GM21360 (cell line): ENCODE data around the gene TEX38.
"Not testable (repeated sequence)": the region's sequence is repeated elsewhere in the genome, so short reads cannot be mapped to it uniquely, and the experiment has no call there.

Experiments
- ATAC-seq: cut with Tn5 transposase; IDR thresholded peaks from one replicate; pipeline ENCODE4 v1.9.1; 2021; ENCODE audit warnings: mild to moderate bottlenecking, moderate library complexity; ENCODE audit not compliant: unreplicated experiment

The TEX38 gene

DNA sequence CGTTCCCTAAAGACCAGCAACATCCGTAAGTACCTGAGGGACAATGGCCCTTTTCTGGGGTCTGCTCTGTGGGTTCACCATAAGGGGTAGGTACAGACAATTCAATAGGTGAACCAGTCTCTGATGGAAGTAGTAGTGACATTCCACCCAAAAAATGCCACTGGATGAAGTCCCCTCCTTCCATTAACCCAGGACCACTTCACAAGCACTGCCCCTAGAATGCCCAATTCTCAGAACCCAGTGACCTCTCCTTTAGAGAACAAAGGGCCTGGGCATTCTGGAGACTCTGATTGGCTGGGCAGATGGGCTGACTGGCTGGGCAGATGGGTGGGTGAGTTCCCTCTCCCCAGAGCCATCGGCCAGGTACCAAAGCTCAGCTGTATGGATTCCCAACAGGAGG is at the start of gene TEX38:
Gene TEX38, plus strand, starts transcription at position 301 of the 400 bp plus-strand sequence. Its CDS starts 81 bp downstream, at position 382.
- no peak for ATAC-seq

GRCh38 chr1:46621930-46622329 is 49.7 kb upstream of the TEX38 start:
- ATAC-seq = no peak

- no peak for ATAC-seq
These were observed 49.3 kb upstream of the TEX38 start for GRCh38 chr1:46622344-46622743.

DNA sequence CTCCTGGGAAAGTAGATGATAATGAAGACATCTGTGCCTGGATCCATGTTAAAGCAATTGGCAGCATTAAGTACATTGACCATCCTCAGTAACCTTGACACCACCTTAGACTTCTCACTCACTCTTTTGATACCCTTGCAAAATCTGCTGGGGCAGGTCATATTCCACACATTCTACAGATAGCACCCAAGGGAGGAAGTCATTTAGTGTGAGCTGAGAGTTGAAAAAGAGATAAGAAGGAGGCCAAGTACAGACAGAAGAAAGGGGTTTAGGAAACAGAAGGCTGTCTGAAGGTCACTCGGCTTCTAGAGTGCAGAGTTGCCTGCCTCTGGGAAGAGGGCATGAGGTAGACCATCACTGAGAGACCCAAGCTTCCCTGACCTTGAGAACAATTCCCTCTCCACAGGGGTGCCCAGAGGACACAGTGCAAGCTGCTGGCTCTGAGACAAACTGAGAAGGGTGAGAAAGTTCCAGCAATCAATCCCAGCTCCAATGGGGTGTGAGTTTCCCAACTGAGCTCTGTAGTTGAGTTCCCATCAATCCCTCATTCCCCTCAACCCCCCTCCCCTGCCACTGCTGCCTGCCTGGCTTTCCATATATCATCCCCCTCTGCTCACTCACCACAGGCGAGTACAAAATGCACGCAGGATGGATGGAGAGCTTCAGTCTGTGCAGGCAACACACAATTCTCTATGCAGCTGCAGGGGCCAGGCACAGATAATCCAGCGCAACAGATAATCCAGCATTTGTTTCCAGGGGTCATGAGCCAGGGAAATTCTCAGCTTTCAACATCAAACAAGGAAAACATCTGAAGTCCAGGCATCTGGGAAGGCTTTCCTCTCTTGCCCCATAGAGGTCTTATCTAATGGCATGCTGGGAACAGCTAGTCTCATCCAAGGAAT is 47.7 kb upstream of the TEX38 start:
- ATAC-seq = no peak

DNA sequence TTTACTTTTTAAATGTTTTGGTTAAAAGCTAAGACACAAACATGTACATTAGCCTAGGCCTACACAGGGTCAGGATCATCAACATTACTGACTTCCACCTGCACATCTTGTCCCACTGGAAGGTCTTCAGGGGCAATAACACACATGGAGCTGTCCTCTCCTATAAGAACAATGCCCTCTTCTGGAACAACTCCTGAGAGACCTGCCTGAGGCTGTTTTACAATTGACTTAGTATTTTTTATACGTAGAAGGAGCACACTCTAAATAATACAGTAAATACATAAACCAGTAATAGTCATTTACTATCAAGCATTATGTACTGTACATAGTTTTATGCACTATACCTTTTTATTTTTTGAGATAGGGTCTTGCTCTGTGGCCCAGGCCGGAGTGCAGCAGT is 40.9 kb upstream of the TEX38 start:
- ATAC-seq = no peak

- ATAC-seq = no peak
These were observed 36.4 kb upstream of the TEX38 start for GRCh38 chr1:46635205-46635604.

- ATAC-seq = no peak
These were observed 34.1 kb upstream of the TEX38 start for GRCh38 chr1:46637444-46638083.

DNA sequence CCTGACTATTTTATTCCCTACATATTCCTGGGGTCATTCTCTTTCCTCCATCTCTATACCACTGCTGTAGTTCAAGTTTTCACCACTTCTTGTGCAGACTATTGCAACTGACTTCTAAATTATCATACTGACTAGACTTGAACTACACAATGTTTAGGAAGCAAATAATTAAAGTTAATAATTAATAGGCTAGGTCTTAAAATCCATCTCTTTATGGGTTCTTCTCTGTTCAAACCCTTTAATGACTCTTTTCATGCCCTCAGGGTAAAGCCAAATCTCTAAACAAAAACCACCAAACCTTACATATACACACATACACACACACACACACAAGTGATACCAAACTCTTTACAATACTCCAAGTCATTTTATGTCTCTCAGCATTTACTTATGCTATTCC is 32.7 kb upstream of the TEX38 start:
- ATAC-seq = no peak

- no peak for ATAC-seq
These were observed 32.1 kb upstream of the TEX38 start for GRCh38 chr1:46639547-46639946.

DNA sequence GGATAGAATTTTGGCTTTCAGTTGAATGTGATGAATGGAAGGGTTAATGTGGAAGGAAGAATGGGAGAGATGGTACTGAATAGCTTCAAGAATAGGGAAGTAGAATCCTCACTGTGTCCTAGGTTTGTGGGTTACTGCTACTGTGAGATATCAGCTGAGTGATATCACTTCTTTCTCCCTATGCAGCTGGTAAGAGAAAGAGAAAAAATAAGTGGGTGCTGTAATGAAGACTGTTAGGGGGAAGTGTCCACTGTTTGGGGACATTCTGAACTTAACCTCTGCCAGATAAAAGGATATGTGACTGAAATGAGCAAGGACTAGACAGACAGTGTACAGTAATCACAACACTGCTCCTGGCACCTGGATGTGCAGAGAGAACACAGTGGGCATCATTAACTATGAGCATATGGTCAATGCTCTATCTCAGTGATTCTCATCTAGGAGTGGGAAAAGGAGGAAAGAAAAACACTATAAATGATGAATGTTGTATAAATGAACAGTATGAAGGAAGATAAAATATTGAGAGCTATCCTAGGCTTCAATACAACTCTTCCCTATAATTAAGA is 29.5 kb upstream of the TEX38 start:
- no peak for ATAC-seq

DNA sequence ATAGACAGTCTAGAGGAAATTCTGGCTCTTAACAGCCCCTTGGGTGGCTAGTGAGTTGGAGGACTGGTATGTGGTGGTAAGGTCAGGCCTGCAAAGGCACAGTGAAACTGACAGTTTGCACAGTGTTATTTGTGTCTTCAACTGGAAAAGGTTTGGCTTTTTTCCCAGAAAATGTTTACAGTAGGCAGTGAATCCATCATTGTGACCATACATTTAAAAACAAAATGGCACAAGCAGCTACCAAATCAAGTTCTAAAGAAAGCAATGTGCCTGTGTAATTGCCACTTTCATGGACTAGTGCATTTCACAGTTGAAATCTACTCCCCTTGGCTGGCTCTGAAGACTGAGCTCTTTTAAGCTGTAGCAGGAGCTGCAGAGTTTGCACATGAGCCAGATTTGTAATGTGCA is 28.3 kb upstream of the TEX38 start:
- no peak for ATAC-seq

- ATAC-seq = no peak
These were observed 25.8 kb upstream of the TEX38 start for GRCh38 chr1:46645815-46646214.

GRCh38 chr1:46646331-46646730 is 25.3 kb upstream of the TEX38 start:
- no peak for ATAC-seq

- no peak for ATAC-seq
These were observed 24.8 kb upstream of the TEX38 start for GRCh38 chr1:46646844-46647243.

- ATAC-seq = no peak
These were observed 24.0 kb upstream of the TEX38 start for GRCh38 chr1:46647611-46648010.

- ATAC-seq = no peak
These were observed 21.9 kb upstream of the TEX38 start for GRCh38 chr1:46649764-46650163.

- ATAC-seq = no peak
These were observed 21.2 kb upstream of the TEX38 start for GRCh38 chr1:46650491-46650890.

DNA sequence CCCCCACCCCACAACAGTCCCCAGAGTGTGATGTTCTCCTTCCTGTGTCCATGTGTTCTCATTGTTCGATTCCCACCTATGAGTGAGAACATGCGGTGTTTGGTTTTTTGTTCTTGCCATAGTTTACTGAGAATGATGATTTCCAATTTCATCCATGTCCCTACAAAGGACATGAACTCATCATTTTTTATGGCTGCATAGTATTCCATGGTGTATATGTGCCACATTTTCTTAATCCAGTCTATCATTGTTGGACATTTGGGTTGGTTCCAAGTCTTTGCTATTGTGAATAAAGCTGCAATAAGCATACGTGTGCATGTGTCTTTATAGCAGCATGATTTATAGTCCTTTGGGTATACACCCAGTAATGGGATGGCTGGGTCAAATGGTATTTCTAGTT is 20.5 kb upstream of the TEX38 start:
- not testable (repeated sequence) for ATAC-seq

- ATAC-seq = no peak
These were observed 19.1 kb upstream of the TEX38 start for GRCh38 chr1:46652321-46653100.

- ATAC-seq = no peak
These were observed 18.2 kb upstream of the TEX38 start for GRCh38 chr1:46653405-46653958.

GRCh38 chr1:46654012-46654411 is 17.6 kb upstream of the TEX38 start:
- ATAC-seq = no peak
